Calu3 (cell line): ENCODE results near the gene CRY1. TPM values are rescaled to one million over a fixed set of nuclear protein-coding genes. Genes with fewer than 3 reads are reported as not detected.

Experiments used
- BruUV-seq: library from RNA; stranded (reverse); fragments of 400-500 nt; replicated peaks from 2 replicates; lab custom pipeline; 2021; lab: Mats Ljungman, UMichigan
- CTCF ChIA-PET: fragments of 300-600 bp; sonication (Branson Sonifier 250); formaldehyde crosslinking; loops from one replicate; lab custom pipeline; 2022; ENCODE audit warnings: antibody characterized with exemption; lab: Charles Lee
- DNase-seq: peaks from one replicate; pipeline ENCODE4 v3.0.0; 2022
- H3K27ac Mint-ChIP-seq: one replicate; pipeline ENCODE4 v1.8.0; 2022; ENCODE audit warnings: mixed read lengths; ENCODE audit not compliant: unreplicated experiment
- H3K27me3 Mint-ChIP-seq: one replicate; pipeline ENCODE4 v1.8.0; 2022; ENCODE audit warnings: mixed read lengths; ENCODE audit not compliant: unreplicated experiment
- H3K36me3 Mint-ChIP-seq: one replicate; pipeline ENCODE4 v1.8.0; 2022; ENCODE audit warnings: mild to moderate bottlenecking, moderate library complexity, mixed read lengths; ENCODE audit not compliant: insufficient read depth, unreplicated experiment
- H3K4me1 Mint-ChIP-seq: one replicate; pipeline ENCODE4 v1.8.0; 2022; ENCODE audit warnings: mild to moderate bottlenecking, low read depth, mixed read lengths; ENCODE audit not compliant: unreplicated experiment
- H3K4me3 Mint-ChIP-seq: one replicate; pipeline ENCODE4 v1.8.0; 2022; ENCODE audit warnings: mild to moderate bottlenecking, low read depth, moderate library complexity, mixed read lengths; ENCODE audit not compliant: unreplicated experiment
- H3K9me3 Mint-ChIP-seq: one replicate; pipeline ENCODE4 v1.8.0; 2022; ENCODE audit warnings: low read depth, mixed read lengths; ENCODE audit not compliant: unreplicated experiment
- CTCF ChIP-seq: fragments of 200-600 bp; IDR thresholded peaks from one replicate; pipeline ENCODE4 v1.8.0; 2022; ENCODE audit warnings: antibody characterized with exemption; ENCODE audit not compliant: unreplicated experiment
- intact Hi-C: fragments of 100-400 bp; cut with micrococcal nuclease; formaldehyde crosslinking; loops from one replicate; pipeline ENCODE4 v1.10.0; 2022; ENCODE audit not compliant: unreplicated experiment
- total RNA-seq: library from RNA; stranded (reverse); gene quantifications from 2 replicates; pipeline ENCODE4 v1.2.3, GENCODE V29; 2022

Gene CRY1
- total RNA-seq, 1 experiment from 2014 or later: 19.7 TPM

GRCh38 chr12:107096571-107096970 is 3.2 kb upstream of the CRY1 start:
- DNase-seq: no peak
- CTCF ChIA-PET: no interaction called here
- no peak overlapping the region for H3K27ac Mint-ChIP-seq
- no peak for TF ChIP-seq CTCF
- H3K36me3 Mint-ChIP-seq: no peaks in the 10 kb centered on the region
- no peak overlapping the region for H3K4me3 Mint-ChIP-seq
- intact Hi-C loops: loop anchor here (10.0 kb wide), 2 partner anchors 452 to 1208 kb away; no protein-coding TSS in a partner anchor
- BruUV-seq: no TSS peak
- no peaks in the 10 kb centered on the region for H3K4me1 Mint-ChIP-seq
- H3K27me3 Mint-ChIP-seq: peaks cover 45% of the 10 kb centered on the region
- H3K9me3 Mint-ChIP-seq: peaks cover 6% of the 10 kb centered on the region

- CTCF ChIA-PET: interaction anchor here (0.6 to 1.3 kb wide), 2 partner anchors 11 to 636 kb away, joined by 3 to 11 read pairs; no protein-coding TSS in a partner anchor
- BruUV-seq: no TSS peak
Measured at GRCh38 chr12:107094183-107094448, 767 bp upstream of the CRY1 start.

GRCh38 chr12:107092669-107093416 is 506 bp downstream of the CRY1 start:
- CTCF ChIA-PET: interaction anchor here (1.4 to 2.4 kb wide), 2 partner anchors 12 to 13 kb away, joined by 3 to 19 read pairs; no protein-coding TSS in a partner anchor
- Mint-ChIP-seq H3K4me1 (no peaks in the 10 kb centered on the region), H3K36me3 (no peaks in the 10 kb centered on the region), H3K9me3 (peaks cover 6% of the 10 kb centered on the region), H3K4me3 (no peak overlapping the region), H3K27me3 (peaks cover 10% of the 10 kb centered on the region), H3K27ac (no peak overlapping the region)
- DNase-seq: peak; percentile 42
- TF ChIP-seq CTCF: no peak
- intact Hi-C loops: loop anchor here (1.0 to 10.0 kb wide), 5 partner anchors 11 to 1212 kb away; no protein-coding TSS in a partner anchor
- BruUV-seq: TSS peak; percentile 88

More at GRCh38 chr12:107094183-107094448, 767 bp upstream of the CRY1 start:
- Mint-ChIP-seq H3K27ac (no peak overlapping the region), H3K4me1 (no peaks in the 10 kb centered on the region), H3K9me3 (peaks cover 6% of the 10 kb centered on the region), H3K36me3 (no peaks in the 10 kb centered on the region), H3K27me3 (peaks cover 22% of the 10 kb centered on the region), H3K4me3 (no peak overlapping the region)
- no peak for DNase-seq
- intact Hi-C loops: loop anchor here (5.0 to 10.0 kb wide), 3 partner anchors 67 to 1211 kb away; no protein-coding TSS in a partner anchor
- no peak for TF ChIP-seq CTCF

- BruUV-seq: TSS peak; percentile 48
- intact Hi-C loops: loop anchor here (1.0 to 10.0 kb wide), 5 partner anchors 12 to 1213 kb away; no protein-coding TSS in a partner anchor
- DNase-seq: peak; percentile 76
- H3K27ac Mint-ChIP-seq: no peak overlapping the region
- H3K9me3 Mint-ChIP-seq: peaks cover 6% of the 10 kb centered on the region
- H3K4me3 Mint-ChIP-seq: no peak overlapping the region
- H3K27me3 Mint-ChIP-seq: peaks cover 3% of the 10 kb centered on the region
- H3K36me3 Mint-ChIP-seq: no peaks in the 10 kb centered on the region
- CTCF ChIA-PET: interaction anchor here (0.6 to 2.4 kb wide), 5 partner anchors 12 to 517 kb away, joined by 3 to 19 read pairs (median 3); no protein-coding TSS in a partner anchor
- TF ChIP-seq CTCF: peak; percentile 75
- H3K4me1 Mint-ChIP-seq: no peaks in the 10 kb centered on the region
Measured at GRCh38 chr12:107091989-107092641, 1.2 kb downstream of the CRY1 start.
